CD4-positive, alpha-beta T cell (primary cell): ENCODE results near the gene CDH4. TPM values are rescaled to one million over a fixed set of nuclear protein-coding genes. Genes with fewer than 3 reads are reported as not detected.

ENCODE experiments used
- ATAC-seq: fragments of 200-7000 bp; cut with Tn5 transposase; one replicate; pipeline ENCODE4 v1.10.0; 2022; ENCODE audit warnings: mild to moderate bottlenecking; ENCODE audit not compliant: poor library complexity
- CTCF ChIA-PET: fragments of 350-600 bp; sonication (Branson Sonifier 250); formaldehyde crosslinking; loops from one replicate; lab custom pipeline; 2021; ENCODE audit warnings: antibody characterized with exemption, inconsistent platforms; lab: Charles Lee
- POLR2A ChIA-PET: fragments of 350-600 bp; sonication (Branson Sonifier 250); formaldehyde crosslinking; loops from one replicate; lab custom pipeline; 2021; ENCODE audit warnings: antibody characterized with exemption, inconsistent platforms; lab: Charles Lee
- DNase-seq, 14 experiments: peaks; one replicate each; pipeline ENCODE4 v3.0.0-alpha.2; 2013 to 2020; ENCODE audit warnings: mixed read lengths in 2 of 14
- H3K27ac ChIP-seq, 2 donors: one replicate each; pipeline versions ENCODE4 v1.5.1 to v1.7.0; 2013; ENCODE audit warnings: low read length in 2 of 2, low read depth in 1 of 2, mild to moderate bottlenecking in 1 of 2
- H3K27me3 ChIP-seq, 2 experiments: 1 replicate in 1 of 2; 2 replicates in 1 of 2; pipeline versions ENCODE4 v1.6.1 to v1.7.0; 2013; ENCODE audit warnings: low read length in 2 of 2, control low read depth in 1 of 2, mild to moderate bottlenecking in 1 of 2, moderate library complexity in 1 of 2; ENCODE audit not compliant: insufficient read depth in 2 of 2, control insufficient read depth in 1 of 2
- H3K36me3 ChIP-seq: one replicate; pipeline ENCODE4 v1.6.1; 2013; ENCODE audit warnings: low read length, control low read depth; ENCODE audit not compliant: insufficient read depth
- H3K4me1 ChIP-seq: one replicate; pipeline ENCODE4 v1.6.1; 2013; ENCODE audit warnings: low read length, control low read depth; ENCODE audit not compliant: insufficient read depth
- H3K4me3 ChIP-seq: one replicate; pipeline ENCODE4 v1.5.1; 2013; ENCODE audit warnings: mild to moderate bottlenecking, low read length, moderate library complexity
- H3K9me3 ChIP-seq, 2 experiments: 1 replicate in 1 of 2; 2 replicates in 1 of 2; pipeline versions ENCODE4 v1.6.1 to v1.7.0; 2013; ENCODE audit warnings: low read length in 2 of 2, mild to moderate bottlenecking in 2 of 2, control low read depth in 1 of 2, moderate library complexity in 1 of 2; ENCODE audit not compliant: control insufficient read depth in 1 of 2, insufficient read depth in 1 of 2
- H3K27ac Mint-ChIP-seq: one replicate; pipeline ENCODE4 v1.8.0; 2020; ENCODE audit warnings: mixed read lengths
- H3K27me3 Mint-ChIP-seq: one replicate; pipeline ENCODE4 v1.8.0; 2021; ENCODE audit warnings: mixed read lengths
- H3K36me3 Mint-ChIP-seq: one replicate; pipeline ENCODE4 v1.8.0; 2021; ENCODE audit warnings: low read depth, mixed read lengths
- H3K4me1 Mint-ChIP-seq: one replicate; pipeline ENCODE4 v1.8.0; 2021; ENCODE audit warnings: low read depth, mixed read lengths
- H3K4me3 Mint-ChIP-seq: one replicate; pipeline ENCODE4 v1.8.0; 2020; ENCODE audit warnings: mild to moderate bottlenecking, mixed read lengths
- H3K9me3 Mint-ChIP-seq: one replicate; pipeline ENCODE4 v1.8.0; 2020; ENCODE audit warnings: mixed read lengths
- intact Hi-C, 2 experiments: fragments of 100-400 bp; cut with DNase I in 1 of 2; cut with micrococcal nuclease in 1 of 2; formaldehyde crosslinking; loops; one replicate each; pipeline versions ENCODE4 v1.15.1 to v1.9.0; 2023 to 2025; cut with DNase I, micrococcal nuclease
- total RNA-seq, 174 experiments: library from RNA in 2 of 174; stranded (reverse) in 2 of 174; gene quantifications; one replicate each; pipeline ENCODE4 v1.2.3 and lab custom pipeline; 2021 to 2026
- TF ChIP-seq, protein P1 (sequence below): fragments of 200-600 bp; IDR thresholded peaks from one replicate; pipeline ENCODE4 v1.8.0; 2022; ENCODE audit warnings: antibody characterized with exemption, mild to moderate bottlenecking

CDH4 gene
- total RNA-seq, 2 experiments from 2014 or later = 0.11 TPM

DNA sequence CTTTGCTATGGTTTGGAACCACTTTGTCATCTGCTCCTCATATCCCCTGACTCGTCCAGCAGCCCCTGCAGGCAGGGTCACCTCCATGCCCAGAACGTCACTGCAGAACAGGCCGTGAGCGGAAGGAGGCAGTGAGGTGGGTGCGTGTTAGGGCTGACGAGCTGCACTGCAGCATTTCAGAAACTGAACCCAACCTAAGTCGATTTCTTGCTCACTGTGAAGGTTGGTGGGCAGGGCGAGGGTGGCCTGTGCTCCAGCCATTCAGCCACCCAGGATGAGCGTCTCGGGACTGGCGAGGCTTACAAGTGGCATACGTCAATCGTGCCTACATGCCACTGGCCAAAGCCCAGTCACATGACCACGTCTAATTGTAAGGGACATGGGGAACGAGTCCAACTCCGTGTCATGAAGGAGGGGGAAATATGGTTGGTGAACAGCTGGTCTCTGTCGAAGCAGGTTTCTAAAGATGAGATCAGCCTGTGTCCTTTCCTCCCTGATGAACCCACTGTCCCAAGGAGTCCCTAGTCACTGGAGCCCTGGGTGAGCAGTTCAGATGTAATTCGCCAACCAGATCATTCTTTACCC lies 524.5 kb downstream of the CDH4 start:
- ATAC-seq = no peak
- H3K27ac Mint-ChIP-seq = no peak overlapping the region
- no peaks in the 10 kb centered on the region for H3K27me3 Mint-ChIP-seq
- TF ChIP-seq, protein P1, sequence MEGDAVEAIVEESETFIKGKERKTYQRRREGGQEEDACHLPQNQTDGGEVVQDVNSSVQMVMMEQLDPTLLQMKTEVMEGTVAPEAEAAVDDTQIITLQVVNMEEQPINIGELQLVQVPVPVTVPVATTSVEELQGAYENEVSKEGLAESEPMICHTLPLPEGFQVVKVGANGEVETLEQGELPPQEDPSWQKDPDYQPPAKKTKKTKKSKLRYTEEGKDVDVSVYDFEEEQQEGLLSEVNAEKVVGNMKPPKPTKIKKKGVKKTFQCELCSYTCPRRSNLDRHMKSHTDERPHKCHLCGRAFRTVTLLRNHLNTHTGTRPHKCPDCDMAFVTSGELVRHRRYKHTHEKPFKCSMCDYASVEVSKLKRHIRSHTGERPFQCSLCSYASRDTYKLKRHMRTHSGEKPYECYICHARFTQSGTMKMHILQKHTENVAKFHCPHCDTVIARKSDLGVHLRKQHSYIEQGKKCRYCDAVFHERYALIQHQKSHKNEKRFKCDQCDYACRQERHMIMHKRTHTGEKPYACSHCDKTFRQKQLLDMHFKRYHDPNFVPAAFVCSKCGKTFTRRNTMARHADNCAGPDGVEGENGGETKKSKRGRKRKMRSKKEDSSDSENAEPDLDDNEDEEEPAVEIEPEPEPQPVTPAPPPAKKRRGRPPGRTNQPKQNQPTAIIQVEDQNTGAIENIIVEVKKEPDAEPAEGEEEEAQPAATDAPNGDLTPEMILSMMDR = no peak
- no peaks in the 10 kb centered on the region for H3K36me3 Mint-ChIP-seq
- intact Hi-C loops = no loop called here
- H3K4me3 Mint-ChIP-seq = no peak overlapping the region
- H3K27me3 ChIP-seq = no peaks in the 10 kb centered on the region
- CTCF ChIA-PET = no interaction called here
- no peaks in the 10 kb centered on the region for H3K36me3 ChIP-seq
- H3K27ac ChIP-seq = no peak overlapping the region
- no peak overlapping the region for H3K4me3 ChIP-seq
- POLR2A ChIA-PET = no interaction called here
- H3K9me3 ChIP-seq = peaks cover 0 to 32% of the 10 kb centered on the region in 2 experiments
- H3K9me3 Mint-ChIP-seq = peaks cover 6% of the 10 kb centered on the region
- no peaks in the 10 kb centered on the region for H3K4me1 Mint-ChIP-seq
- no peak for DNase-seq
- H3K4me1 ChIP-seq = no peaks in the 10 kb centered on the region

DNA sequence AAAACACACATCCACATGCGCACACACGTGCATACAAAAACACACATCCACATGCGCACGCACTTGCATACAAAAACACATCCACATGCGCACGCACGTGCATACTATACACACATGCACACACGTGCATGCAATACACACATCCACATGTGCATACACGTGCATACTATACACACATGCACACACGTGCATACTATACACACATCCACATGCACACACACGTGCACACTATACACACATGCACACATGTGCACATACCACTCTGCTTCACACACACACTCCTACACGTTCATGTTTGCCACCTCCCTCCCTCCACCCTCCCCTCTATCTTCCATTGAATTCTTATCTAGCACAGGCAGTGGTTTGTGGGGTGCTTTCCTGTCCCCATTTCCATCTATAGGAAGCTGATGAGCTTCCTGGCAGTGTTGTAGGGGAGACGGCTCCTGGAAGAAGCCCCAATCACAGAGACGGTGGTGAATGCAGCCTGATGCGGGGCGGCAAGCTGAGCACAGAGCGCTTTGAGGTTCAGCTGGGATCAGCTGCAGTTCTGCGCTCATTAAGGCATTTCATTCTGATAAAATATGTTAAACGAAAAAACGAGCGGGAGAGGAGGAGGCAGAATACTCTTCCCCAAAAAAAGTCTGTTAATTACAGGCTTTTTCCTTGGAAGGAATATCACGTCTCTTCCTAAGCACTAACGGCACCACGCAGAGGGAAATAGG lies 525.9 kb downstream of the CDH4 start:
- Histone ChIP-seq H3K4me3 (no peak overlapping the region), H3K27ac (no peak overlapping the region), H3K27me3 (no peaks in the 10 kb centered on the region), H3K9me3 (peaks cover 0 to 34% of the 10 kb centered on the region in 2 experiments), H3K4me1 (no peaks in the 10 kb centered on the region), H3K36me3 (no peaks in the 10 kb centered on the region)
- H3K4me3 Mint-ChIP-seq = no peak overlapping the region
- no peak overlapping the region for H3K27ac Mint-ChIP-seq
- ChIA-PET CTCF (no interaction called here), POLR2A (no interaction called here)
- no peaks in the 10 kb centered on the region for H3K36me3 Mint-ChIP-seq
- peaks cover 8% of the 10 kb centered on the region for H3K9me3 Mint-ChIP-seq
- intact Hi-C loops = no loop called here
- H3K27me3 Mint-ChIP-seq = peaks cover 1% of the 10 kb centered on the region
- no peak for DNase-seq
- ATAC-seq = no peak
- no peaks in the 10 kb centered on the region for H3K4me1 Mint-ChIP-seq
- TF ChIP-seq, protein P1 = no peak

DNA sequence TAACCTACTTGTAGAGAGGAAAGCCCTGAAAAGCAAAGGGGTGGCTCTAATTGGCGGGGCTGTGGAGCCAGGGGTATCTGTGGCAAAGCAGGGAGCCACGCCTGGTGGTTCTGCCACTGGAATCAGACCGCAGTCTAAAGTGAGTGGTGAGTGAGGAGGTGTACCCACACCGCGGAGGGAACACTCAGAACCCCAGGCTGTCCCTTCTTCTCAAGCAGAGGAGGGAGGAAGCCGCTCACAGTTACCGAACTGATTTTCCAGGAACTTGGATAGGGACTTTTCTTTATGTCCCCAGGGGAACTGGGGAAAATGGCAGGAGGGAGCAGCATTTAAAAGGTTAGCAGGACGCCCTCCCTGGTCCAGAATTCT lies 526.4 kb downstream of the CDH4 start:
- intact Hi-C loops = no loop called here
- no peak overlapping the region for H3K27ac Mint-ChIP-seq
- no peak overlapping the region for H3K4me3 Mint-ChIP-seq
- Histone ChIP-seq H3K4me1 (no peaks in the 10 kb centered on the region), H3K27ac (no peak overlapping the region), H3K9me3 (peaks cover 0 to 31% of the 10 kb centered on the region in 2 experiments), H3K4me3 (no peak overlapping the region), H3K36me3 (no peaks in the 10 kb centered on the region), H3K27me3 (no peaks in the 10 kb centered on the region)
- POLR2A ChIA-PET = no interaction called here
- no peak for ATAC-seq
- CTCF ChIA-PET = no interaction called here
- H3K27me3 Mint-ChIP-seq = peaks cover 6% of the 10 kb centered on the region
- no peaks in the 10 kb centered on the region for H3K4me1 Mint-ChIP-seq
- H3K9me3 Mint-ChIP-seq = peaks cover 10% of the 10 kb centered on the region
- DNase-seq = no peak
- TF ChIP-seq, protein P1 = no peak
- no peaks in the 10 kb centered on the region for H3K36me3 Mint-ChIP-seq
